HG03060 (cell line): ENCODE results near the gene PODXL2.

Experiments used
- ATAC-seq: cut with Tn5 transposase; IDR thresholded peaks from one replicate; pipeline ENCODE4 v1.9.1; 2021; ENCODE audit warnings: low read depth, moderate number of reproducible peaks; ENCODE audit not compliant: unreplicated experiment

The PODXL2 gene

GRCh38 chr3:127625821-127626220, 3.2 kb upstream of the PODXL2 start:
- ATAC-seq, result no peak

GRCh38 chr3:127628426-127628787, 578 bp upstream of the PODXL2 start:
- no peak for ATAC-seq

GRCh38 chr3:127629467-127630403, 750 bp downstream of the PODXL2 start:
- ATAC-seq, result no peak

GRCh38 chr3:127630811-127631714, 2.1 kb downstream of the PODXL2 start:
- ATAC-seq, result no peak

- no peak for ATAC-seq
Measured at GRCh38 chr3:127632035-127632820, 3.2 kb downstream of the PODXL2 start.

- ATAC-seq, result no peak
Measured at GRCh38 chr3:127634653-127635052, 5.7 kb downstream of the PODXL2 start.

GRCh38 chr3:127637546-127637945, 8.6 kb downstream of the PODXL2 start:
- ATAC-seq, result no peak

GRCh38 chr3:127637971-127638370, 9.0 kb downstream of the PODXL2 start:
- ATAC-seq, result no peak

GRCh38 chr3:127639173-127640041, 10.4 kb downstream of the PODXL2 start:
- no peak for ATAC-seq

GRCh38 chr3:127640042-127640355, 11.0 kb downstream of the PODXL2 start:
- no peak for ATAC-seq

- no peak for ATAC-seq
Measured at GRCh38 chr3:127644641-127645370, 15.8 kb downstream of the PODXL2 start.

GRCh38 chr3:127645371-127646015, 16.5 kb downstream of the PODXL2 start:
- no peak for ATAC-seq

GRCh38 chr3:127646501-127647046, 17.6 kb downstream of the PODXL2 start:
- no peak for ATAC-seq

GRCh38 chr3:127647166-127647844, 18.3 kb downstream of the PODXL2 start:
- ATAC-seq, result no peak

- no peak for ATAC-seq
Measured at GRCh38 chr3:127647845-127648204, 18.8 kb downstream of the PODXL2 start.

- no peak for ATAC-seq
Measured at GRCh38 chr3:127650236-127650635, 21.3 kb downstream of the PODXL2 start.

- no peak for ATAC-seq
Measured at GRCh38 chr3:127651516-127652172, 22.7 kb downstream of the PODXL2 start.
